ENCODE results near the gene HRNR.
A peak's percentile ranks its signal among the peaks of the same experiment; 100 is the strongest.

Gene HRNR

GRCh38 chr1:152189657-152190442, 34.1 kb downstream of the HRNR start:
- Histone ChIP-seq H3K4me3 (ENCODE audit: control insufficient read depth in 1 of 7, extremely low read depth in 1 of 7, insufficient read depth in 4 of 7, low read depth in 2 of 7, low read length in 6 of 7) (peak overlapping the region in 1 of 7 experiments; percentile 72), H3K27ac (ENCODE audit: insufficient read depth in 1 of 2, low read depth in 1 of 2, low read length in 2 of 2, poor library complexity in 1 of 2, severe bottlenecking in 2 of 2) (no peak overlapping the region), H3K4me1 (ENCODE audit: control extremely low read depth in 1 of 4, control insufficient read depth in 4 of 4, insufficient read depth in 4 of 4, low read length in 3 of 4) (peaks cover 2 to 9% (median 8%) of the 10 kb centered on the region in 4 experiments), H3K27me3 (replicated peaks in 2 of 5; ENCODE audit: control insufficient read depth in 4 of 5, insufficient read depth in 5 of 5, low read length in 4 of 5) (peaks cover 0 to 21% (median 3%) of the 10 kb centered on the region in 5 experiments), H3K36me3 (ENCODE audit: control insufficient read depth in 4 of 4, insufficient read depth in 4 of 4, low read length in 3 of 4) (no peaks in the 10 kb centered on the region), H3K9me3 (ENCODE audit: control extremely low read depth in 1 of 5, control insufficient read depth in 4 of 5, insufficient read depth in 2 of 5, low read depth in 1 of 5, low read length in 4 of 5) (no peaks in the 10 kb centered on the region)
- WGBS (ENCODE audit: insufficient coverage): 7% methylated on average over 4 of the region's 9 CpGs
- ChIA-PET CTCF (interaction anchor here (0.9 to 12.3 kb wide), 13 partner anchors 11 to 272 kb away, joined by 3 to 191 read pairs (median 4); no protein-coding TSS in a partner anchor), POLR2A (interaction anchor here (1.0 kb wide), 1 partner anchor 268 kb away, joined by 4 read pairs; no protein-coding TSS in a partner anchor)
- DNase-seq: peak; percentile 72 to 83 (median 81)

- ChIA-PET POLR2A (interaction anchor here (1.0 kb wide), 1 partner anchor 269 kb away, joined by 4 read pairs; no protein-coding TSS in a partner anchor), CTCF (interaction anchor here (0.9 to 12.3 kb wide), 15 partner anchors 9 to 273 kb away, joined by 3 to 191 read pairs (median 4); no protein-coding TSS in a partner anchor)
- Histone ChIP-seq H3K27me3 (replicated peaks in 2 of 5; ENCODE audit: control insufficient read depth in 4 of 5, insufficient read depth in 5 of 5, low read length in 4 of 5) (peaks cover 0 to 21% (median 3%) of the 10 kb centered on the region in 5 experiments), H3K36me3 (ENCODE audit: control insufficient read depth in 4 of 4, insufficient read depth in 4 of 4, low read length in 3 of 4) (no peaks in the 10 kb centered on the region), H3K4me3 (ENCODE audit: control insufficient read depth in 1 of 7, extremely low read depth in 1 of 7, insufficient read depth in 4 of 7, low read depth in 2 of 7, low read length in 6 of 7) (peak overlapping the region; percentile 30 to 72 (median 53)), H3K27ac (ENCODE audit: insufficient read depth in 1 of 2, low read depth in 1 of 2, low read length in 2 of 2, poor library complexity in 1 of 2, severe bottlenecking in 2 of 2) (no peak overlapping the region), H3K9me3 (ENCODE audit: control extremely low read depth in 1 of 5, control insufficient read depth in 4 of 5, insufficient read depth in 2 of 5, low read depth in 1 of 5, low read length in 4 of 5) (no peaks in the 10 kb centered on the region), H3K4me1 (ENCODE audit: control extremely low read depth in 1 of 4, control insufficient read depth in 4 of 4, insufficient read depth in 4 of 4, low read length in 3 of 4) (peaks cover 2 to 9% (median 8%) of the 10 kb centered on the region in 4 experiments)
- peak; percentile 80 to 85 (median 84) for DNase-seq
- WGBS (ENCODE audit: insufficient coverage): 7% methylated on average over 46 of the region's 62 CpGs
Measured at GRCh38 chr1:152188673-152189591, 35.1 kb downstream of the HRNR start.

GRCh38 chr1:152186556-152187285, 37.3 kb downstream of the HRNR start:
- CTCF ChIA-PET: interaction anchor here (0.7 to 12.3 kb wide), 18 partner anchors 11 to 272 kb away, joined by 3 to 191 read pairs (median 6); partner anchors contain the start of gene RPTN
- POLR2A ChIA-PET: no interaction called here
- Histone ChIP-seq H3K4me3 (ENCODE audit: control insufficient read depth in 1 of 7, extremely low read depth in 1 of 7, insufficient read depth in 4 of 7, low read depth in 2 of 7, low read length in 6 of 7) (no peak overlapping the region), H3K36me3 (ENCODE audit: control insufficient read depth in 4 of 4, insufficient read depth in 4 of 4, low read length in 3 of 4) (no peaks in the 10 kb centered on the region), H3K27ac (ENCODE audit: insufficient read depth in 1 of 2, low read depth in 1 of 2, low read length in 2 of 2, poor library complexity in 1 of 2, severe bottlenecking in 2 of 2) (no peak overlapping the region), H3K9me3 (ENCODE audit: control extremely low read depth in 1 of 5, control insufficient read depth in 4 of 5, insufficient read depth in 2 of 5, low read depth in 1 of 5, low read length in 4 of 5) (no peaks in the 10 kb centered on the region), H3K27me3 (replicated peaks in 2 of 5; ENCODE audit: control insufficient read depth in 4 of 5, insufficient read depth in 5 of 5, low read length in 4 of 5) (peaks cover 0 to 16% (median 3%) of the 10 kb centered on the region in 5 experiments), H3K4me1 (ENCODE audit: control extremely low read depth in 1 of 4, control insufficient read depth in 4 of 4, insufficient read depth in 4 of 4, low read length in 3 of 4) (peaks cover 2 to 9% (median 8%) of the 10 kb centered on the region in 4 experiments)
- WGBS (ENCODE audit: insufficient coverage): 100% methylated on average over 2 of the region's 5 CpGs
- DNase-seq: no peak

GRCh38 chr1:152185544-152186391, 38.2 kb downstream of the HRNR start:
- POLR2A ChIA-PET: no interaction called here
- H3K4me1 ChIP-seq (ENCODE audit: control extremely low read depth in 1 of 4, control insufficient read depth in 4 of 4, insufficient read depth in 4 of 4, low read length in 3 of 4): peaks cover 2 to 9% (median 8%) of the 10 kb centered on the region in 4 experiments
- WGBS (ENCODE audit: insufficient coverage): 0% methylated on average over 2 of the region's 8 CpGs
- no peak overlapping the region for H3K4me3 ChIP-seq (ENCODE audit: control insufficient read depth in 1 of 7, extremely low read depth in 1 of 7, insufficient read depth in 4 of 7, low read depth in 2 of 7, low read length in 6 of 7)
- peak; percentile 49 to 64 (median 60) for DNase-seq
- H3K27ac ChIP-seq (ENCODE audit: insufficient read depth in 1 of 2, low read depth in 1 of 2, low read length in 2 of 2, poor library complexity in 1 of 2, severe bottlenecking in 2 of 2): no peak overlapping the region
- peaks cover 0 to 11% (median 3%) of the 10 kb centered on the region in 5 experiments for H3K27me3 ChIP-seq (replicated peaks in 2 of 5; ENCODE audit: control insufficient read depth in 4 of 5, insufficient read depth in 5 of 5, low read length in 4 of 5)
- CTCF ChIA-PET: interaction anchor here (0.8 to 12.3 kb wide), 19 partner anchors 16 to 273 kb away, joined by 3 to 191 read pairs (median 4); partner anchors contain the start of gene RPTN
- no peaks in the 10 kb centered on the region for H3K36me3 ChIP-seq (ENCODE audit: control insufficient read depth in 4 of 4, insufficient read depth in 4 of 4, low read length in 3 of 4)
- no peaks in the 10 kb centered on the region for H3K9me3 ChIP-seq (ENCODE audit: control extremely low read depth in 1 of 5, control insufficient read depth in 4 of 5, insufficient read depth in 2 of 5, low read depth in 1 of 5, low read length in 4 of 5)

- H3K9me3 ChIP-seq (ENCODE audit: control extremely low read depth in 1 of 5, control insufficient read depth in 4 of 5, insufficient read depth in 2 of 5, low read depth in 1 of 5, low read length in 4 of 5): no peaks in the 10 kb centered on the region
- POLR2A ChIA-PET: no interaction called here
- H3K36me3 ChIP-seq (ENCODE audit: control insufficient read depth in 4 of 4, insufficient read depth in 4 of 4, low read length in 3 of 4): no peaks in the 10 kb centered on the region
- H3K4me3 ChIP-seq (ENCODE audit: control insufficient read depth in 1 of 7, extremely low read depth in 1 of 7, insufficient read depth in 4 of 7, low read depth in 2 of 7, low read length in 6 of 7): no peak overlapping the region
- no peaks in the 10 kb centered on the region for H3K27me3 ChIP-seq (replicated peaks in 2 of 5; ENCODE audit: control insufficient read depth in 4 of 5, insufficient read depth in 5 of 5, low read length in 4 of 5)
- WGBS (ENCODE audit: insufficient coverage): 80% methylated on average over 2 of the region's 2 CpGs
- no peak for DNase-seq
- no peaks in the 10 kb centered on the region for H3K4me1 ChIP-seq (ENCODE audit: control extremely low read depth in 1 of 4, control insufficient read depth in 4 of 4, insufficient read depth in 4 of 4, low read length in 3 of 4)
- no peak overlapping the region for H3K27ac ChIP-seq (ENCODE audit: insufficient read depth in 1 of 2, low read depth in 1 of 2, low read length in 2 of 2, poor library complexity in 1 of 2, severe bottlenecking in 2 of 2)
- CTCF ChIA-PET: interaction anchor here (1.1 to 12.3 kb wide), 9 partner anchors 13 to 276 kb away, joined by 3 to 191 read pairs (median 33); partner anchors contain the start of gene RPTN
Measured at GRCh38 chr1:152182944-152183361, 41.0 kb downstream of the HRNR start.

GRCh38 chr1:152182431-152182830, 41.6 kb downstream of the HRNR start:
- no peaks in the 10 kb centered on the region for H3K9me3 ChIP-seq (ENCODE audit: control extremely low read depth in 1 of 5, control insufficient read depth in 4 of 5, insufficient read depth in 2 of 5, low read depth in 1 of 5, low read length in 4 of 5)
- no peak overlapping the region for H3K27ac ChIP-seq (ENCODE audit: insufficient read depth in 1 of 2, low read depth in 1 of 2, low read length in 2 of 2, poor library complexity in 1 of 2, severe bottlenecking in 2 of 2)
- peak in 2 of 3 donors; percentile 27 to 46 for DNase-seq
- WGBS (ENCODE audit: insufficient coverage): 81% methylated on average over 2 of the region's 2 CpGs
- no peak overlapping the region for H3K4me3 ChIP-seq (ENCODE audit: control insufficient read depth in 1 of 7, extremely low read depth in 1 of 7, insufficient read depth in 4 of 7, low read depth in 2 of 7, low read length in 6 of 7)
- ChIA-PET POLR2A (no interaction called here), CTCF (interaction anchor here (1.1 to 12.3 kb wide), 5 partner anchors 12 to 132 kb away, joined by 3 to 191 read pairs (median 111); no protein-coding TSS in a partner anchor)
- no peaks in the 10 kb centered on the region for H3K4me1 ChIP-seq (ENCODE audit: control extremely low read depth in 1 of 4, control insufficient read depth in 4 of 4, insufficient read depth in 4 of 4, low read length in 3 of 4)
- no peaks in the 10 kb centered on the region for H3K27me3 ChIP-seq (replicated peaks in 2 of 5; ENCODE audit: control insufficient read depth in 4 of 5, insufficient read depth in 5 of 5, low read length in 4 of 5)
- no peaks in the 10 kb centered on the region for H3K36me3 ChIP-seq (ENCODE audit: control insufficient read depth in 4 of 4, insufficient read depth in 4 of 4, low read length in 3 of 4)
